Heart left ventricle (tissue), 16 donors: ENCODE data around the gene APPL2. TPM values are rescaled to one million over a fixed set of nuclear protein-coding genes. Genes with fewer than 3 reads are reported as not detected.

Experiments
- ATAC-seq, 4 donors: fragments of 200-7000 bp; cut with Tn5 transposase; one replicate each; pipeline ENCODE4 v1.9.1; 2020 to 2022; ENCODE audit warnings: moderate library complexity in 4 of 4, mild to moderate bottlenecking in 3 of 4, moderate number of reproducible peaks in 1 of 4
- DNase-seq, 5 donors: peaks; one replicate each; pipeline ENCODE4 v3.0.0-alpha.2; 2020
- H3K27ac ChIP-seq, 12 donors: fragments of 200-600 bp; sonication (generic) in 4 of 12; one replicate each; pipeline versions ENCODE4 v1.5.0 to v1.8.0; 2016 to 2022; ENCODE audit warnings: mild to moderate bottlenecking in 2 of 12
- H3K27me3 ChIP-seq, 9 donors: fragments of 200-600 bp; sonication (generic) in 2 of 9; one replicate each; pipeline versions ENCODE4 v1.5.1 to v1.8.0; 2016 to 2022; ENCODE audit warnings: mild to moderate bottlenecking in 3 of 9
- H3K36me3 ChIP-seq, 9 donors: fragments of 200-600 bp; sonication (generic) in 2 of 9; one replicate each; pipeline versions ENCODE4 v1.5.0 to v1.8.0; 2018 to 2022; ENCODE audit warnings: mild to moderate bottlenecking in 2 of 9
- H3K4me1 ChIP-seq, 12 donors: fragments of 200-600 bp; sonication (generic) in 4 of 12; one replicate each; pipeline versions ENCODE4 v1.5.0 to v1.8.0; 2016 to 2022; ENCODE audit warnings: mild to moderate bottlenecking in 3 of 12
- H3K4me3 ChIP-seq, 12 donors: fragments of 200-600 bp; sonication (generic) in 4 of 12; one replicate each; pipeline versions ENCODE4 v1.5.0 to v1.8.0; 2017 to 2022; ENCODE audit warnings: mild to moderate bottlenecking in 9 of 12, moderate library complexity in 4 of 12
- H3K9me3 ChIP-seq, 12 donors: fragments of 200-600 bp; sonication (generic) in 4 of 12; one replicate each; pipeline versions ENCODE4 v1.5.0 to v1.8.0; 2016 to 2022; ENCODE audit warnings: mild to moderate bottlenecking in 1 of 12
- POLR2A ChIP-seq, 2 donors: fragments of 450-650 bp; IDR thresholded peaks; one replicate each; pipeline ENCODE4 v1.6.1; 2017; ENCODE audit warnings: antibody characterized with exemption in 2 of 2, mild to moderate bottlenecking in 2 of 2, moderate library complexity in 2 of 2
- WGBS, 4 donors: extraction: QIAGEN DNeasy Blood & Tissue Kit in 2 of 4; methylation state at CpG; one replicate each; pipeline versions ENCODE4 v1.1.5 to v1.1.7; 2013 to 2018; 5-methylcytosine and 5-hydroxymethylcytosine counted together
- intact Hi-C, 10 donors: fragments of 100-400 bp; cut with DNase I; formaldehyde crosslinking; loops; one replicate each; pipeline versions ENCODE4 v1.11.1 to v1.14.2; 2022
- polyA plus RNA-seq, 2 donors: library from polyadenylated mRNA; stranded (reverse); fragments of 200-250 nt; gene quantifications; one replicate each; pipeline ENCODE4 v1.2.3, GENCODE V29; 2013
- total RNA-seq, 9 donors: library from RNA; depleted of rRNA in 2 of 9; stranded (reverse); fragments of >200 nt in 2 of 9; fragmentation: NEBNext Ultra II Directional in 3 of 9; extraction: Animal tissue kit (Norgen Biotek cat#: 25700) in 3 of 9; gene quantifications; one replicate each; pipeline versions ENCODE4 v1.1.0 to v1.2.4, GENCODE V29; 2016 to 2023
- TF ChIP-seq, protein P1 (sequence below), 12 donors: fragments of 200-600 bp; sonication (generic) in 4 of 12; IDR thresholded peaks; one replicate each; pipeline versions ENCODE4 v1.5.0 to v1.8.0; 2018 to 2022; ENCODE audit warnings: antibody characterized with exemption in 12 of 12, mild to moderate bottlenecking in 5 of 12
- donor health status: ischemic (EF 13 %, LVEDD 7.1; RV severe dilation, severe dysfunction).
- donor health status: healthy with polysubstance abuse.
- donor health status: DM: no; HTN: yes; CAD: no.
- donor health status: DM: no; HTN: no; CAD: no.
- donor health status: ischemic (EF 25% LVEDD 6.9; RV normal size, moderate dysfunction).
- donor health status: ischemic (EF 25% LVEDD 5.7; RV mildly dilated, moderate dysfunction).
- donor health status: healthy.
- donor health status: DM: yes; HTN: yes; CAD: no.
- donor health status: ischemic (EF 35%, LVEDD 5.7; RV mildly dilated, moderate dysfunction).
- donor health status: nonischemic (EF 11% LVEDD 7.7; RV severe dilation, severe dysfunction).
- donor health status: DM: yes; HTN: yes; CAD: no.
- donor health status: PGD.
- donor health status: ischemic (EF 29% LVEDD 5.4; RV normal size, mild dysfunction).
- donor health status: nonischemic (EF 23%, LVEDD 6.1; RV moderate dilation, normal function).

The APPL2 gene
- total and polyA plus RNA-seq, 11 donors = 7.7 to 36.7 (median 16.0) TPM

- H3K27me3 ChIP-seq = no peaks in the 10 kb centered on the region
- H3K9me3 ChIP-seq = no peaks in the 10 kb centered on the region
- no peak overlapping the region for H3K27ac ChIP-seq
- H3K4me1 ChIP-seq = peaks cover 9 to 41% (median 22%) of the 10 kb centered on the region in 12 donors
- 83 to 88% (median 87%) methylated on average over 2 of the region's 2 CpGs for WGBS, 4 donors
- H3K36me3 ChIP-seq = peaks cover 0 to 6% (median 0%) of the 10 kb centered on the region in 9 donors
- no peak for ATAC-seq
- intact Hi-C loops = no loop called here
- no peak for DNase-seq
- H3K4me3 ChIP-seq = no peak overlapping the region
- TF ChIP-seq, protein P1, sequence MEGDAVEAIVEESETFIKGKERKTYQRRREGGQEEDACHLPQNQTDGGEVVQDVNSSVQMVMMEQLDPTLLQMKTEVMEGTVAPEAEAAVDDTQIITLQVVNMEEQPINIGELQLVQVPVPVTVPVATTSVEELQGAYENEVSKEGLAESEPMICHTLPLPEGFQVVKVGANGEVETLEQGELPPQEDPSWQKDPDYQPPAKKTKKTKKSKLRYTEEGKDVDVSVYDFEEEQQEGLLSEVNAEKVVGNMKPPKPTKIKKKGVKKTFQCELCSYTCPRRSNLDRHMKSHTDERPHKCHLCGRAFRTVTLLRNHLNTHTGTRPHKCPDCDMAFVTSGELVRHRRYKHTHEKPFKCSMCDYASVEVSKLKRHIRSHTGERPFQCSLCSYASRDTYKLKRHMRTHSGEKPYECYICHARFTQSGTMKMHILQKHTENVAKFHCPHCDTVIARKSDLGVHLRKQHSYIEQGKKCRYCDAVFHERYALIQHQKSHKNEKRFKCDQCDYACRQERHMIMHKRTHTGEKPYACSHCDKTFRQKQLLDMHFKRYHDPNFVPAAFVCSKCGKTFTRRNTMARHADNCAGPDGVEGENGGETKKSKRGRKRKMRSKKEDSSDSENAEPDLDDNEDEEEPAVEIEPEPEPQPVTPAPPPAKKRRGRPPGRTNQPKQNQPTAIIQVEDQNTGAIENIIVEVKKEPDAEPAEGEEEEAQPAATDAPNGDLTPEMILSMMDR (IDR thresholded peaks at IDR 0.05) = no peak
These were observed 1.7 kb upstream of the APPL2 start for GRCh38 chr12:105237666-105238065.

- H3K36me3 ChIP-seq = peaks cover 0 to 25% (median 0%) of the 10 kb centered on the region in 9 donors
- WGBS, 4 donors = 1% methylated on average over 8 to 9 of the region's 9 CpGs
- TF ChIP-seq, protein P1 (IDR thresholded peaks at IDR 0.05) = no peak
- no peak for TF ChIP-seq POLR2A (IDR thresholded peaks at IDR 0.05)
- no peak for ATAC-seq
- no peaks in the 10 kb centered on the region for H3K27me3 ChIP-seq
- no peak for DNase-seq
- H3K9me3 ChIP-seq = no peaks in the 10 kb centered on the region
- H3K27ac ChIP-seq = peak overlapping the region; percentile 76 to 98 (median 96)
- intact Hi-C loops = no loop called here
- peaks cover 9 to 59% (median 41%) of the 10 kb centered on the region in 12 donors for H3K4me1 ChIP-seq
- peak overlapping the region; percentile 68 to 98 (median 88) for H3K4me3 ChIP-seq
These were observed 668 bp downstream of the APPL2 start for GRCh38 chr12:105235281-105235731.

DNA sequence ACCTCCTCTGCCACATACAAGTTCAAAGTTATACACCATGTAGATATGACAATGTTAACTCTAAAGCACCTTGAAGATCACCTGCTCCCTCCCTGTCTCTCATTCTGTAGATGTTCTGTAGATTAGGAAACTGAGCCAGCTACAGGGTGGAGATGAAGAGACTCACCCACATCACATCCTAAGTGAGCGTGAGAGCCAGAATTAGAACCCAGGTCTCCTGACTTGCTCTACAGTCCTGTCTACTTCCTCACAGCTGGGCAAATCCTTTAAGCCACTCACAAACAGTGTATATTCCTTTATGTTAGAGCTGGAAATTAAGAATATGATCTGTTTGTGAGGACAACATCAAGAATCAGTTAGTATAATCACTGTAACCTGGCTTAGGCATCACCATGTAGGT lies 1.8 kb downstream of the APPL2 start:
- H3K4me3 ChIP-seq = peak overlapping the region in 10 of 12 donors; percentile 68 to 98 (median 86)
- ATAC-seq = no peak
- no peak for DNase-seq
- peaks cover 0 to 25% (median 3%) of the 10 kb centered on the region in 9 donors for H3K36me3 ChIP-seq
- TF ChIP-seq POLR2A (IDR thresholded peaks at IDR 0.05) = no peak
- H3K4me1 ChIP-seq = peaks cover 9 to 65% (median 44%) of the 10 kb centered on the region in 12 donors
- H3K27ac ChIP-seq = peak overlapping the region in 8 of 12 donors; percentile 11 to 95 (median 53)
- intact Hi-C loops = no loop called here
- no peaks in the 10 kb centered on the region for H3K9me3 ChIP-seq
- 54 to 70% (median 65%) methylated on average over 1 of the region's 1 CpG for WGBS, 4 donors
- H3K27me3 ChIP-seq = no peaks in the 10 kb centered on the region

DNA sequence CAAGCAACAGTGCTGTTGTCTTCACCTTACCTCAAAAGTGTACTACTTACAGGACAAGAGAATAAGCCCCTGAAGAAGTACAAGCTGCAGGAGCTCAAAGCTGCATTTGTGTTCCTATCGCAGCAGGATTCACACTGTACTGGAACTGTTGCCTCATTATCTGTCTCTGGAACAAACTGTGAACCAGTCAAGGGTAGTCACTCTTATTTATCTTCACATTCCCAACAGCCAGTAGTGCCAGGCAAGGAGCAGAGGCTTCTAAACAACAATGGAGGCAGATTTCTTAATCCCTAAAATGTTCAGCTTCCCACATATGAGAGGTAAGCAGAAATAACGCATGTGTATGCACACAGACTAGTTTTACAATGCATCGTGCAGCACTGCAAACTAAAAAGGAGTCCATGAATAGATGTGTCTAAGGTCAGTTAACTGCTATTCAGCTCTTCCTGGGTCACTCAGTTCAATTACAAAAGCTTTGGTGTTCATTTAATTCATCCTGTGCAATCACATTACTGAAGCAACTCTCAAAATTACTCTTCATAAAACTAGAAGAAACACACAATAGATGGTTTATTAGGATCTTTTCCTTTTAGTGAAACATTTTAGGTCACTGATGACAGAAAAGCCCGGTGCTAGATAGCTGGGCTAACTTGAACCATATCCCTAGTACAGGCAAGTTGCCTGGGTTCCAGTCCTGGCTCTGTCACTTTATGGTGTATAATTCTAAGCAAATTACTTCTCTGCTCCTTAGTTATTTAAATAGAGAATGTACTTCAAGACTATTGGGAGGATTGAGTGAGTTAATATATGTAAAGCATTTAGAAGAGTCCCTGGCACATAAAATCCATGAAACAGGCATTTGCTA lies 2.7 kb downstream of the APPL2 start:
- WGBS, 4 donors = 39 to 54% (median 49%) methylated on average over 4 of the region's 4 CpGs
- Histone ChIP-seq H3K36me3 (peaks cover 0 to 34% (median 12%) of the 10 kb centered on the region in 9 donors), H3K4me3 (peak overlapping the region in 8 of 12 donors; percentile 5 to 97 (median 71)), H3K27me3 (no peaks in the 10 kb centered on the region), H3K9me3 (no peaks in the 10 kb centered on the region), H3K27ac (peak overlapping the region; percentile 6 to 95 (median 53)), H3K4me1 (peaks cover 9 to 74% (median 47%) of the 10 kb centered on the region in 12 donors)
- DNase-seq (no peak), ATAC-seq (peak; percentile 39 to 72 (median 48))
- TF ChIP-seq, protein P1 (IDR thresholded peaks at IDR 0.05) = no peak
- TF ChIP-seq POLR2A (IDR thresholded peaks at IDR 0.05) = no peak
- intact Hi-C loops = loop anchor here in 2 of 10 donors (2.0 kb wide), 2 partner anchors 14 to 150 kb away; no protein-coding TSS in a partner anchor
